Measurements from ENCODE around the gene ELMO2. TPM values are rescaled to one million over a fixed set of nuclear protein-coding genes. Genes with fewer than 3 reads are reported as not detected.

Gene ELMO2
- total RNA-seq, 1 experiment from 2014 or later, result 41.7 TPM

DNA sequence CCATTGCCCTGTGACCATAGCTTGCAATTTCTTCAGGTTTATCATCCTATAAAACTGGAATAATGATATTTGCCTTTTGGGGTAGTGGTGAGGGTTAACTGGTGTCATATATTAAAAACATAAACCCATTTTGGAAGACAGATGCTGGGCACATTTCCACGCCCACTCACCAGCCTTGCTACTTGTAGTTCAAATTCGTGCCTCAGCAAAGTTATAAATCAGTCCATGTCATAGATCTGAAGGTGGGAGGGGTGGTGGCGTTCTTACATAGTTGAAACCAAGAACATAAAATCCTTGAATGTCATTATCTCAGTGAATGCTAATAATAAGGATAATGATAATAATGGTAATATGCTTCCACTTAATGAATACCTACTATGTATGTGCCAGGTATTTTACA lies 9.4 kb upstream of the ELMO2 start:
- H3K4me3 ChIP-seq, result no peak overlapping the region
- DNase-seq, result no peak

DNA sequence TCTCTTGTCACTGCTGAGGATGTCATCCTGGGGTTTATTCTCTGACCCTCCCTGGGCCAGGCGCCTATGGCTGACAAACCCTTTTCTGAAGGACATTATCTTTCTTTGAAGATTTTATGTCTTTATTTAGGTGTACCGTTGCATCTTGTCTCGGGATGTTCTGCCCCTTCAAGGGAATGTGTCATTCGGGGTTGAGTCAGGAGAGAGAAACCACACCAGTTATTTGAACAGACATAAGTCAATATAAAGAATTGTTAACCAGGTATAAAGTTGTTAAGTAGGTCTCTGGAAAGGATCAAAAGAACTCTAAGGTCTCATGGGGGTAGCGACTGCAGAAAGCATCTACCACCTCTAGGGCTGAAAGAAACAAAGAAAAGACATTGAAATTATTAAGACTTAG lies 8.2 kb upstream of the ELMO2 start:
- Histone ChIP-seq H3K36me3 (no peaks in the 10 kb centered on the region), H3K27me3 (peaks cover 59% of the 10 kb centered on the region), H3K9me3 (no peaks in the 10 kb centered on the region; the same call in 1 of the 2 replicates), H3K4me3 (no peak overlapping the region)
- no peak for DNase-seq

More for the DNA sequence above, 9.4 kb upstream of the ELMO2 start:
- Histone ChIP-seq H3K36me3 (no peaks in the 10 kb centered on the region), H3K27me3 (peaks cover 68% of the 10 kb centered on the region), H3K9me3 (no peaks in the 10 kb centered on the region; the same call in 1 of the 2 replicates)

DNA sequence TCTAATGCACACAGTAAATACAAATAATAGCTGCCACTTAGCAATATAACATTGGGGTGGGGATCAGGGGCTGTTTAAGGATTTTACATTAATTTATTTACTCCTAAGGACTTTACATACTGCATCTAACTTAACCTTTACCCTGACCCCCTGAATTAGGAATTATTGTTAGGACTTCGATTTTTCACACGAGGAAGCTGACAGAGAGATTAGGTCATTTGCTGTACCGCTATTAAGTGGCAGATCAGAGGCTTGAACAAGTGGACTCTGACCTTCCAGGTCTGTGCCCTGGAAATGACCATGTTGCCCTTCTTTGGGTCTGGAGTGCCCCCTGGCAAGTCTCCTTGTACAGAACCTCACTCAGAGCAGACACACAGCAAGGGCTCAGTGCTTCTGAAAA lies 5.2 kb upstream of the ELMO2 start:
- Histone ChIP-seq H3K4me3 (no peak overlapping the region), H3K36me3 (no peaks in the 10 kb centered on the region), H3K27me3 (peaks cover 37% of the 10 kb centered on the region), H3K9me3 (no peaks in the 10 kb centered on the region)
- no peak for DNase-seq

DNA sequence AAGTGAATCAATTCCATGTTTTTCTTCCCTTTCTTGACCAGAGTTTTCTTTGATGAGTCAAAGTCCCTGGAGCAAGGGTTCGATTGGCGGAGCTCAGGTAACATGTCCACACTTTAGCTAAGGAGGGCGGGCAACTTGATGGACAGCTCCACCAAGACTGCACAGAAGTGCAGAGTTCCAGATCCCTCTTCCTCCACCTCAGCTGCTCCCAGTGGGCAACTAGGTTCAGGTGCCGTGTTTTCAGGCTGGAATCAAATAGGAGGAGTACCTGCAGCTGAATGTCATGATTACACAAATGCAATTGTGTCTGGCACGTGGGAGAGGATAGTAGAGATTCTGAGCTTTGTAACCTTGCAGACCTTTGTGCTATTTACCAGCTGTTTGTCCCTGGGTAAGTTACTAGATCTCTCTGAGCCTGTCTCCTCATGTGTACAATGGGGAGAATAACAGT lies 1.9 kb upstream of the ELMO2 start:
- no peak for DNase-seq
- Histone ChIP-seq H3K4me3 (no peak overlapping the region), H3K36me3 (no peaks in the 10 kb centered on the region), H3K27me3 (peaks cover 5% of the 10 kb centered on the region; the same call in 1 of the 2 replicates), H3K9me3 (no peaks in the 10 kb centered on the region)

DNA sequence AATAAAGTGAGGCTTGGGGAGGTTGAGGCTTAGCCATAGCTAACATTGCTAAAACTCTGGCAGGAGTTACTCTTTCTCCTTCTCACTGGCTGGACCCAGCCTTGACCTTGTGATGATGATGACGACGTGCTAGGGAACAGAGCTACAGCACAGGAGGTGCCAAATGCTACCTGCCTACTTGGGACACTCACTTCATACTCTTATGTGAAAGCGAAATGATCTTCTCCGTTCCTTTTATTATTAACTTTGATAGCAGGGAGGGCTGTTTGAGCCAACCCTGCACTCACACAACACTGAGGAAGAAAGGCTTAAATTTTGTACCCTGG lies 1.2 kb upstream of the ELMO2 start:
- H3K4me3 ChIP-seq, result no peak overlapping the region
- DNase-seq, result no peak

DNA sequence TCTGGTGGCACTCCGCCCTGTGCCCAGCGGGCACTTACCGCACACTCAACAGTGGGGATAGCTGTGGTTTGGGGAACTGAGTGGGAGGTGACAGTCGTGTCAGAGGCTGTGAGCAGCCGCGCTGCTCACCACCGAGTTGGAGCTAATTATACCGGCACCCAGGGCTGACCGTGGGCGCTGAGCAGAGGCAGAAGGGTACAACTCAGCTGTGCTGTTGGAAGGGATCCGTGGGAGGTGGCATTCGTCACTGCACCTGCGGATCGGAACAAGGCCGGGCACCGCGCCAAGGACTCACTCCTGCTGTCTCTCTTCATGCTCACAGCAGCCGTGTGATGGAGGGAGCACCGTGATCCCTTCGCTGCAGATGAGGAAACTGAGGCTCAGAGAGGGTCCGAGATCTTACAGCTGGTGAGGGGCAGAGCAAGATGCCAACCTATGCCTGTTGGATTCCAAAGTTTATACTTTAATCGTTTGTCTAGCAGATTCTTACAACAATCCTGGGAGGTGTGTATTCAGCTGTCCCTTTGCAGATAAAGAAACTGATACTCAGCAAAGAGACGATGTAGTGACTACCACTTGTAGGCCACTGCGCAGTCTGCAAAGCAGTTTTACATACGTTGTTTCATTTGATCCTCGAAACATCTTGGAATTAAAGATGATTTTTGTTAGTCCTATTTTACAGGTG lies 713 bp upstream of the ELMO2 start:
- no peaks in the 10 kb centered on the region for H3K9me3 ChIP-seq
- H3K4me3 ChIP-seq, result peak overlapping the region; percentile 91
- peaks cover 5% of the 10 kb centered on the region for H3K36me3 ChIP-seq
- peaks cover 3% of the 10 kb centered on the region; the same call in 1 of the 2 replicates for H3K27me3 ChIP-seq
- DNase-seq, result no peak

More for the DNA sequence above, 1.2 kb upstream of the ELMO2 start:
- H3K27me3 ChIP-seq, result peaks cover 3% of the 10 kb centered on the region; the same call in 1 of the 2 replicates
- H3K9me3 ChIP-seq, result no peaks in the 10 kb centered on the region
- peaks cover under 1% of the 10 kb centered on the region for H3K36me3 ChIP-seq

DNA sequence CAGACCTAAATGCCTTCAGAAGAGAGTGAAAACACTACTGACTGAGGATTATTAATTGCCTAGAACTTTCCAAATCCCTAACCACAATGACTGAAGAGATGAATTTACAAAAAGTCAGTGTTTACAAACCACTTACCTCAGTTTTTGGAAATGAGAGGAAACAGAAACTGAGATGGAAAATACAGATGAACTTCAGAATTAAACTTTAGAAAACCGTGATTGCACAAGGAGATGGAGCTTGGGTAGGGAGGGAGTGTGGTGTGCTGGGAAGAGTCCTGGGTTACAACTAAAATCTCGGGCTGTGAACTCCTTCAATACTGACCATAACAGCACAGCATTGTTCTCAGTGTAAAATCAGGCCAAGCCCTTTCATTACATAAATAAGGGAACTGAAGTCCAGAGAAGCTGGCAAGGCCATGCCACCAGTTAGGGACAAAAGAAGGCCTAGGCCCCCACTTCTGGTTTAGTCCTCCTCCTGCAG lies 4.0 kb downstream of the ELMO2 start:
- no peak overlapping the region for H3K4me3 ChIP-seq
- no peak for DNase-seq

DNA sequence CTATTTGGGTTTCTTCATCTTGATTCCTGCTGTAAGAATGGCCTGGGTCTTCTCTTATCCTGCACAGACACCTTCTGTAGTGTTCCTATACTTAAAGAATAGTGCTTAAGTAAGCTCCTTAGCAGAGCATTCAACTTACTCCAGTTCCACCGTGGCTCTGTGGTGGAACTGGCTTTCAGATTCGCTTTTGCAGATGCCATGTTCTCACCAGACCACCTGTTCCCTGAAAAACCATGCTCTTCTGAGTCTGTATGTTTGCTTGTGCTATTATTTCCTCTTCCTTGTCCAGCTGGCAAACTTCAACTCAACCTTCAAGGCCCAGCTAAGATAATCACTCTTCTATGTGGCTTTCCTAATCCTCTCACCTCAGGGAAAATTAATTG lies 4.9 kb downstream of the ELMO2 start:
- Histone ChIP-seq H3K4me3 (no peak overlapping the region), H3K36me3 (peaks cover 27% of the 10 kb centered on the region)

More for the DNA sequence above, 4.0 kb downstream of the ELMO2 start:
- Histone ChIP-seq H3K9me3 (no peaks in the 10 kb centered on the region), H3K36me3 (peaks cover 22% of the 10 kb centered on the region), H3K27me3 (no peaks in the 10 kb centered on the region)

DNA sequence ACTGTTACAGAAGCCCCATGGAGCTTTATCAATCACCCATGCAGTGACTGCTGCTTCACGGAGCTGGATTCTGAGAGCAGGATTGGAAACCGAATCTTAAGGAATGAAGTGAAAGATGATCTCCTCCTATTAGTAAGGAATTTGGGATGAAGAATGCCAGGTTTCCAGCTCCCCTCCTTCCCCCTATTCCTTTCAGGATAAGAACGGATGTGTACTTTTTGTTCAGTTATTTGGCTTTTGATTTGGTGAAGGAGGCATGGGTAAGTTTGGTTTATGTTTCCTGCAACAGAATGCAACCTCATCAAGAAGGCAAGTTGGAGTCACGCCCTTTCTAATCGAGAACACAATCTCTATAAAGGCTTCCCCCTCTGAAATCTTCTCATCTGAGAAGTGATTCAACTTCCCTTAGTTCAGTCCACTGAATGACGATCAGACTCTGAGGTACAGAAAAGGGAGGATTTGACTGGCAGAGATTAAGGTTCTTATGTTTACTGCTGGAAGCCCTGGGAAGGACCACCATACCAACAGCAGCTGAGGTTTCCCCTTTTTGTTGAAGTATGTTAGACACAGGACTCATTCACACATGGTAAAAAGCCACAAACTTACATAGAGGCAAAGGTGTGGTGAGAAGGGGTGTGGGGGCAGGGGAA lies 5.5 kb downstream of the ELMO2 start:
- H3K9me3 ChIP-seq, result no peaks in the 10 kb centered on the region
- no peaks in the 10 kb centered on the region for H3K27me3 ChIP-seq
- peaks cover 27% of the 10 kb centered on the region for H3K36me3 ChIP-seq
- no peak for DNase-seq
- no peak overlapping the region for H3K4me3 ChIP-seq

More for the DNA sequence above, 4.9 kb downstream of the ELMO2 start:
- no peak for DNase-seq
- Histone ChIP-seq H3K9me3 (no peaks in the 10 kb centered on the region), H3K27me3 (no peaks in the 10 kb centered on the region)

DNA sequence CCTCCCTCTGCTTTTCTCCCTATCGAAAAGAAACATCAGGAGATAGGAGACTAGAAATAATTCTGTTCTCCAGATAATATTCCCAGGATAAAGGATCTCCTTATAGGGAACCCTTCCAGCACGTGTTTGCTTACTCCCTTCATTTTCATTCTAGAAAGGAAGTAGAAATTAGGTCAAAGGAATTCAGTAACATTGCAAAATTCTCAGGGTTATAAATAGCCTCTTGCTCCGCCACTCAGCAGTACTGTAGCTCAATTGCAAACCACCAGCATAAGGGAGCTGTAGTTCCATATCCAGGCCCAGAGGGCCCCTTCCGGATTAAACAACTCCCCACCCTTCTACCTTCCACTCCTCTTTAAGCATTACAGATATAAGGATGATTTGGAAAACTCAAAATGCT lies 6.2 kb downstream of the ELMO2 start:
- Histone ChIP-seq H3K4me3 (no peak overlapping the region), H3K27me3 (no peaks in the 10 kb centered on the region), H3K36me3 (peaks cover 27% of the 10 kb centered on the region), H3K9me3 (no peaks in the 10 kb centered on the region)
- no peak for DNase-seq

DNA sequence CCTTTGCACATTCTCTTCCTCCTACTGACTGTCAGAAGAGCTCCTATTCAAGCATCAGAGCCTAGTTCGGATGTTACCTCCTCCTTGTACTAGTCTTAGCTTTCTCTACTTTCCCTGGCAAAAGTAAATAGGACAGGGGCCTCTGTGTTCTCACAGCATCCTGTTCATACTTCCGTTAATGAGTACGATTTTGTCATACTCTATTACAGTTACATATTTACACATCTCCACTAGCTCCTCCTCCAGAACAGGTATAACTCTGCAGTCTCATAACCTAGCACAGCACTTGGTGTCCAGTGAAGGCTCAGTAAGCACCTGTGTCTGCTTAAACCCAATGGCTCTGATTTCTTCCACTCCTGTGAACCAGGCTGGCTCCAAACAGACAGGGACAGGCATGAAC lies 7.0 kb downstream of the ELMO2 start:
- peaks cover 31% of the 10 kb centered on the region for H3K36me3 ChIP-seq
- H3K4me3 ChIP-seq, result no peak overlapping the region
- DNase-seq, result no peak
- H3K9me3 ChIP-seq, result no peaks in the 10 kb centered on the region
- H3K27me3 ChIP-seq, result no peaks in the 10 kb centered on the region

DNA sequence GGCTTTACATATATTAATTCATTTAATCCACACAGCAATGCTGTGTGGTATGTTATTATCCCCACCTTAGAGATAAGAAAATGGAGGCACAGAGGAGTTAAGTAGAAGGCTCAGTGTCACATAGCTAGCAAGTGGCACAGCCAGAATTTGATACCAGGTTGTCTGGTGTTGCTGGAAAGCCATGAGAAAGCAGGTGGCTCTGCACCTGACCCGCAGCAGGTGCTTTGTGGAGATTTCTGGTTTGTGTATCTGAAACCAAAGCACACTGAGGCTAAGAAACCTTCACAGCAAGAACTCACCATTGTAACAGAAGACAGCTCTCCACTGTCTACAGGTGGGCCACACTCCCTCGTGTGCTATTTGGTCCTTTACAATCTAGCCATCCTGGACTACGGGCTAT lies 7.5 kb downstream of the ELMO2 start:
- DNase-seq, result no peak

DNA sequence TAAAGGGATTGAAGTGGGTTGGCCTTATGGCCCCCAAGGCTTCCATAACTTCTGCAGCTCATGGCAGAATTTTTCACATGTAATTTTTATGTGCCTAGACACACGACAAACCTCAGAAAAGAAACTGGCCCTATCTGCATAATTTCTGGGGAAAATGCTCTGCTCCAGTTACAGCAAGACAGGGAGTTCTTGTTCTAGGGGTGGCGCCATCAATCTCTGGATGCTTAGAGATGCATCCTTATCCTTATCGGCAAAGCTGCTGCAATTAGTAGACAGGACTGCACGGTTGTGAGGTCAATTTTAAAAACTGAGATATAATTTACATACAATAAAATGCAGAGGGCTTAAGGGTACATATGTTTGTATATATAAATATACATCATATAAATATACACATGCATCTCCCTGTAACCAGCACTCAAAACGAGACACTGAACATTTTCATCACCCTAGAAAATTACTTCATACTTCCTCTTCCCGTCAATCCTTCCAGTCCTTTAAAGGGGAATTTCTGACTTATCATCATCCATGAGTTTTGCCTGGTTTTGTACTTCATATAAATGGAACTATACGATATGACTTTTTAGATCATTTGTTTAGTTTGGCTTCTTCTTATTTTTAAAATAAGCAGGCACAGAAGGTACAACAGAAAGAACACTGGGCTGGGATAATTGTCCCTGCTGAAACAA lies 10.2 kb downstream of the ELMO2 start:
- Histone ChIP-seq H3K4me3 (no peak overlapping the region), H3K36me3 (peaks cover 56% of the 10 kb centered on the region), H3K27me3 (no peaks in the 10 kb centered on the region), H3K9me3 (no peaks in the 10 kb centered on the region)
- DNase-seq, result no peak

More for the DNA sequence above, 7.5 kb downstream of the ELMO2 start:
- H3K36me3 ChIP-seq, result peaks cover 36% of the 10 kb centered on the region
- H3K27me3 ChIP-seq, result no peaks in the 10 kb centered on the region
- no peak overlapping the region for H3K4me3 ChIP-seq
- no peaks in the 10 kb centered on the region for H3K9me3 ChIP-seq

DNA sequence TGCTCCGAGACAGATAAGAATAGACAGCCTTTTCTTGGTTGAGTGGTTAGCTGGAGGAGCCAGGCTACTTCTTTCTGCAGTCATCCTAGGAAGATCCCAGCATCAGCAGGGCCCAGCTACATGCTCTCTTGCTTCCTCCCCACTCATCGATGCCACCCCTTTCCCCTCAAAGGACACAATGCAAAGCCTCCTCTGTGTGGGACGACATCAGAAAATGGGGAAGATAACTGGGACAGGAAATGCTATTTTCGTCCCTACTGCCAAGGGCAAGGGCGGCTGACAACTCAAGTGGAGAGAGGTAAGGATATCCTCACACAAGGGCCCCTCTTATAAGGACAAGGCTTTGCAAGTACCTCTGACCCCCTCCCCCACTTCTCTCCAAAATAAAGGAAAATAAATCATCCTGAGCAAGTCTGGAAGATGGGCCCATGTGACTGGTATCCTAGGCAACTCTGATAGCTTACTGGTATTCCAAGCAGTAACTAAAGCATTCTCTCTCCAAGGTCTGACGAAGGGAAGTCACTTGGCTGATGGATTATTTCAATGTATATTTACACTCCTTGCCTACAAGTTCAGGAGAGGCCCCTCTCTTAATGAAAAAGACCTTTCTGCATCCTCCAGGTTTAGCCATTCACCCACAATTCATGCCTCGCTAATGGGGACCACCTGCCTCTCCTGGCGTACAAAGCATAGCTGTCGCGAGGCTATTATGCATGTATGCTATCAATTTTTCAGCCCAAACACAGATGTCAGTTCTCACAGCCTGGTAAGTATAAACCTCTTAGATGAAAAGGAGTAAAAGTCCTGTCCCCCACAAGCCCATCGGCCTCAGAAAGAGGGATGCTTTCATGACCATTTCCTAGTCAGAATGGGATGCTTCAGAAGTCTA lies 11.3 kb downstream of the ELMO2 start:
- DNase-seq, result no peak
- Histone ChIP-seq H3K4me3 (no peak overlapping the region), H3K9me3 (no peaks in the 10 kb centered on the region), H3K27me3 (no peaks in the 10 kb centered on the region), H3K36me3 (peaks cover 58% of the 10 kb centered on the region)

DNA sequence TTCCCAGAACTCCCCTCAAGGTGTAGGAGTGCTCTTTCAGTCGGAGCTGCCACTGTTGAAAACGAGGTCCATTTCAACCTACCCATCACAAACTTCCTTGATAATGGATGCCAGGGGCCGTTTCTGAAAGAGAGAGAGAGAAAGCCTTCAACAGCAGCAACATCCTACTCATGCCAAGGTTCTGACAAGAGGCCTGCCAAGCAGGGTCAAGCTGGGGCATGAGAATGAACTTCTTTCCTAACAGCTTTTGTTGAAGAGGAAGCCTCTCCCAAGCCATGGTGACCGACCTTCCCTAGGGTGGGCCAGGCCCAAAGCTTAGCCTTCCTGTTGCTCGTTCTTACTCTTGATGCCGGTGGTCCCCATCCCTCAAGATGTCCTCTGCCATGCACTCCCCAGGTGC lies 12.4 kb downstream of the ELMO2 start:
- no peak for DNase-seq
- H3K27me3 ChIP-seq, result no peaks in the 10 kb centered on the region
- H3K4me3 ChIP-seq, result no peak overlapping the region
- peaks cover 56% of the 10 kb centered on the region for H3K36me3 ChIP-seq
- no peaks in the 10 kb centered on the region for H3K9me3 ChIP-seq

DNA sequence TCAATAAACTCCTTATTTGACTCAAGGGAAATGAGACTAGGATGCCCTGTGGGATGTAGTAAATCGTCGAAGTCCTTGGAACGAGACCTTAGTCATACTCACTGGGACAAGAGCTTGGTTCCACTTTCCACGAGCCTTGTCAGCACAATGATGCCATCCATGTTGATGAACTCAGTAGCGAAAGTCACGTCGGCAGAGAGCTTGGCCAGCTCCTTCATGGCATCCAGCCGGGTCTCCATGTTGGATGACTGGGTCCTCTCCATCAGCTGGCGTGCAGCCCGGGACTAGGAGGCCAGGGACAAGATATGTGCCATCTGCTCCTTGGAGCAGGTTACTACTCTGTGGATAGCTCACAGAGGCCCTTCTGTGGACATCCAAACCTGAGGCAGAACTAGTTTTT lies 17.5 kb downstream of the ELMO2 start:
- no peaks in the 10 kb centered on the region for H3K27me3 ChIP-seq
- H3K36me3 ChIP-seq, result peaks cover 60% of the 10 kb centered on the region
- no peak for DNase-seq
- no peak overlapping the region for H3K4me3 ChIP-seq
- no peaks in the 10 kb centered on the region for H3K9me3 ChIP-seq

Measured in MG63 (cell line).